Epithelial cell of umbilical artery (primary cell): ENCODE results near the gene LIPG. TPM values are rescaled to one million over a fixed set of nuclear protein-coding genes. Genes with fewer than 3 reads are reported as not detected.

Experiments
- total RNA-seq: library from RNA; depleted of rRNA; stranded (reverse); fragments of >200 nt; gene quantifications from 2 replicates; pipeline ENCODE4 v1.2.3, GENCODE V29; 2014

LIPG gene
- 88.9 and 150 TPM in 2 replicates for total RNA-seq

GRCh38 chr18:49561289-49562193, at the start of gene LIPG:
LIPG (plus strand) TSS chr18:49562057; CDS start chr18:49562309, 252 bp downstream.

Other genes with a start within 250 kb of the LIPG start
- 22.4 and 30.1 TPM in 2 replicates for gene DYM, start 101.4 kb upstream of the LIPG start, total RNA-seq
- 12.0 and 13.1 TPM in 2 replicates for gene C18orf32, start 74.8 kb upstream of the LIPG start, total RNA-seq
- gene RPL17, start 69.6 kb upstream of the LIPG start, total RNA-seq: 2,385 and 3,099 TPM in 2 replicates